Activated B cell treated with CpG ODN at 0.5 μM for 24 hours (primary cell): ENCODE results near the gene ZBTB46. TPM values are rescaled to one million over a fixed set of nuclear protein-coding genes. Genes with fewer than 3 reads are reported as not detected.
A peak's percentile ranks its signal among the peaks of the same experiment; 100 is the strongest.
"Not testable (repeated sequence)": the region's sequence is repeated elsewhere in the genome, so short reads cannot be mapped to it uniquely, and the experiment has no call there.

Experiments used
- ATAC-seq: fragments of 200-7000 bp; cut with Tn5 transposase; one replicate; pipeline ENCODE4 v1.10.0; 2021; ENCODE audit warnings: low read depth, mild to moderate bottlenecking, moderate library complexity
- CTCF ChIA-PET: fragments of 350-600 bp; sonication (Branson Sonifier 250); formaldehyde crosslinking; loops from one replicate; lab custom pipeline; 2021; ENCODE audit warnings: antibody characterized with exemption; lab: Charles Lee
- POLR2A ChIA-PET: fragments of 350-600 bp; sonication (Branson Sonifier 250); formaldehyde crosslinking; loops from one replicate; lab custom pipeline; 2021; ENCODE audit warnings: antibody characterized with exemption; lab: Charles Lee
- DNase-seq: peaks from one replicate; pipeline ENCODE4 v3.0.0; 2022
- H3K27ac Mint-ChIP-seq: one replicate; pipeline ENCODE4 v1.8.0; 2020; ENCODE audit warnings: mixed read lengths
- H3K27me3 Mint-ChIP-seq: one replicate; pipeline ENCODE4 v1.8.0; 2021; ENCODE audit warnings: mixed read lengths
- H3K36me3 Mint-ChIP-seq: one replicate; pipeline ENCODE4 v1.8.0; 2021; ENCODE audit warnings: low read depth, mixed read lengths
- H3K4me1 Mint-ChIP-seq: one replicate; pipeline ENCODE4 v1.8.0; 2021; ENCODE audit warnings: mixed read lengths
- H3K4me3 Mint-ChIP-seq: one replicate; pipeline ENCODE4 v1.8.0; 2020; ENCODE audit warnings: mild to moderate bottlenecking, mixed read lengths
- H3K9me3 Mint-ChIP-seq: one replicate; pipeline ENCODE4 v1.8.0; 2020; ENCODE audit warnings: mixed read lengths
- CTCF ChIP-seq: fragments of 200-600 bp; IDR thresholded peaks from one replicate; pipeline ENCODE4 v1.8.0; 2022; ENCODE audit warnings: antibody characterized with exemption, mild to moderate bottlenecking
- intact Hi-C: fragments of 100-400 bp; cut with micrococcal nuclease; formaldehyde crosslinking; loops from one replicate; pipeline ENCODE4 v1.15.1; 2024
- total RNA-seq: library from RNA; stranded (reverse); gene quantifications from 2 replicates; pipeline ENCODE4 v1.2.3, GENCODE V29; 2022

The ZBTB46 gene
- total RNA-seq, 1 donor from 2014 or later = 0.49 TPM

GRCh38 chr20:63873477-63873971, 42.5 kb upstream of the ZBTB46 start:
- TF ChIP-seq CTCF = no peak
- H3K9me3 Mint-ChIP-seq = no peaks in the 10 kb centered on the region
- no peak overlapping the region for H3K27ac Mint-ChIP-seq
- H3K36me3 Mint-ChIP-seq = peaks cover 88% of the 10 kb centered on the region
- POLR2A ChIA-PET = interaction anchor here (0.7 kb wide), 1 partner anchor 273 kb away, joined by 3 read pairs; no protein-coding TSS in a partner anchor
- ATAC-seq (no peak), DNase-seq (no peak)
- H3K4me1 Mint-ChIP-seq = no peaks in the 10 kb centered on the region
- CTCF ChIA-PET = no interaction called here
- H3K27me3 Mint-ChIP-seq = no peaks in the 10 kb centered on the region
- no peak overlapping the region for H3K4me3 Mint-ChIP-seq
- intact Hi-C loops = no loop called here

- Mint-ChIP-seq H3K36me3 (peaks cover 56% of the 10 kb centered on the region), H3K27ac (no peak overlapping the region), H3K4me3 (no peak overlapping the region), H3K4me1 (peaks cover 27% of the 10 kb centered on the region), H3K27me3 (no peaks in the 10 kb centered on the region), H3K9me3 (no peaks in the 10 kb centered on the region)
- ATAC-seq = no peak
- intact Hi-C loops = loop anchor here (10.0 kb wide), 1 partner anchor 237 kb away; the partner anchor contains the start of gene NPBWR2
- no peak for TF ChIP-seq CTCF
- POLR2A ChIA-PET = no interaction called here
- DNase-seq = no peak
- CTCF ChIA-PET = interaction anchor here (0.6 kb wide), 1 partner anchor 149 kb away, joined by 3 read pairs; no protein-coding TSS in a partner anchor
Observed at GRCh38 chr20:63868264-63868663, 37.2 kb upstream of the ZBTB46 start.

GRCh38 chr20:63867042-63867441, 36.0 kb upstream of the ZBTB46 start:
- H3K9me3 Mint-ChIP-seq, H3K27ac Mint-ChIP-seq, ATAC-seq, DNase-seq, CTCF ChIA-PET, H3K27me3 Mint-ChIP-seq: not testable (repeated sequence)
- H3K36me3 Mint-ChIP-seq = peaks cover 50% of the 10 kb centered on the region
- POLR2A ChIA-PET = interaction anchor here (0.7 kb wide), 1 partner anchor 344 kb away, joined by 4 read pairs; no protein-coding TSS in a partner anchor
- peak overlapping the region; percentile 35 for H3K4me3 Mint-ChIP-seq
- intact Hi-C loops = loop anchor here (10.0 kb wide), 1 partner anchor 238 kb away; the partner anchor contains the start of gene NPBWR2
- peaks cover 30% of the 10 kb centered on the region for H3K4me1 Mint-ChIP-seq

GRCh38 chr20:63864978-63865640, 34.0 kb upstream of the ZBTB46 start, which contains the start of gene TPD52L2:
TPD52L2 (plus strand) TSS chr20:63865270; CDS start chr20:63865366, 96 bp downstream.
- H3K36me3 Mint-ChIP-seq = peaks cover 40% of the 10 kb centered on the region
- peak; percentile 93 for DNase-seq
- H3K27ac Mint-ChIP-seq = peak within 1 kb of the TSS; percentile 99
- no peaks in the 10 kb centered on the region for H3K27me3 Mint-ChIP-seq
- peaks cover 33% of the 10 kb centered on the region for H3K4me1 Mint-ChIP-seq
- peak; percentile 82 for ATAC-seq
- CTCF ChIA-PET = interaction anchor here (0.9 to 2.5 kb wide), 11 partner anchors 31 to 556 kb away, joined by 3 to 23 read pairs (median 9); partner anchors contain the start of genes ARFRP1, PTK6, SLC2A4RG and ZGPAT
- no peaks in the 10 kb centered on the region for H3K9me3 Mint-ChIP-seq
- H3K4me3 Mint-ChIP-seq = peak within 1 kb of the TSS; percentile 99
- POLR2A ChIA-PET = interaction anchor here (0.6 to 3.4 kb wide), 30 partner anchors 11 to 345 kb away, joined by 3 to 47 read pairs (median 4); partner anchors contain the start of genes ARFRP1, DNAJC5, GMEB2 and HELZ2
- no peak for TF ChIP-seq CTCF
- intact Hi-C loops = loop anchor here (1.0 to 10.0 kb wide), 16 partner anchors 29 to 430 kb away; partner anchors contain the start of genes ARFRP1, GMEB2, NPBWR2 and PRPF6

GRCh38 chr20:63864545-63864977, 33.5 kb upstream of the ZBTB46 start:
- H3K36me3 Mint-ChIP-seq = peaks cover 34% of the 10 kb centered on the region
- CTCF ChIA-PET = interaction anchor here (0.9 to 2.5 kb wide), 11 partner anchors 31 to 555 kb away, joined by 3 to 23 read pairs (median 9); partner anchors contain the start of genes ARFRP1, PTK6, SLC2A4RG and ZGPAT
- DNase-seq (no peak), ATAC-seq (peak; percentile 4)
- H3K27ac Mint-ChIP-seq = peak overlapping the region; percentile 99
- intact Hi-C loops = loop anchor here (1.0 to 10.0 kb wide), 12 partner anchors 30 to 430 kb away; partner anchors contain the start of genes ARFRP1, GMEB2 and NPBWR2
- H3K9me3 Mint-ChIP-seq = no peaks in the 10 kb centered on the region
- no peak for TF ChIP-seq CTCF
- no peaks in the 10 kb centered on the region for H3K27me3 Mint-ChIP-seq
- H3K4me3 Mint-ChIP-seq = peak overlapping the region; percentile 99
- POLR2A ChIA-PET = interaction anchor here (0.9 to 3.4 kb wide), 26 partner anchors 9 to 344 kb away, joined by 3 to 47 read pairs (median 4); partner anchors contain the start of genes ARFRP1, DNAJC5, GMEB2 and HELZ2
- peaks cover 34% of the 10 kb centered on the region for H3K4me1 Mint-ChIP-seq
